Stimulated activated naive CD8-positive, alpha-beta T cell treated with anti-CD3 and anti-CD28 coated beads, Interleukin-15, Interleukin-2, amounts not matched to agents 100 ng/mL and 50 ng/mL, for 24 hours (primary cell): ENCODE measurements around the gene SRPK3.

Experiments
- H3K27ac Mint-ChIP-seq: one replicate; pipeline ENCODE4 v1.8.0; 2021; ENCODE audit warnings: mild to moderate bottlenecking, mixed read lengths
- H3K27me3 Mint-ChIP-seq: one replicate; pipeline ENCODE4 v1.8.0; 2021; ENCODE audit warnings: mixed read lengths
- H3K36me3 Mint-ChIP-seq: one replicate; pipeline ENCODE4 v1.8.0; 2021; ENCODE audit warnings: low read depth, mixed read lengths
- H3K4me1 Mint-ChIP-seq: one replicate; pipeline ENCODE4 v1.8.0; 2021; ENCODE audit warnings: low read depth, mixed read lengths
- H3K4me3 Mint-ChIP-seq: one replicate; pipeline ENCODE4 v1.8.0; 2021; ENCODE audit warnings: mild to moderate bottlenecking, mixed read lengths
- H3K9me3 Mint-ChIP-seq: one replicate; pipeline ENCODE4 v1.8.0; 2021; ENCODE audit warnings: mixed read lengths

SRPK3 gene

DNA sequence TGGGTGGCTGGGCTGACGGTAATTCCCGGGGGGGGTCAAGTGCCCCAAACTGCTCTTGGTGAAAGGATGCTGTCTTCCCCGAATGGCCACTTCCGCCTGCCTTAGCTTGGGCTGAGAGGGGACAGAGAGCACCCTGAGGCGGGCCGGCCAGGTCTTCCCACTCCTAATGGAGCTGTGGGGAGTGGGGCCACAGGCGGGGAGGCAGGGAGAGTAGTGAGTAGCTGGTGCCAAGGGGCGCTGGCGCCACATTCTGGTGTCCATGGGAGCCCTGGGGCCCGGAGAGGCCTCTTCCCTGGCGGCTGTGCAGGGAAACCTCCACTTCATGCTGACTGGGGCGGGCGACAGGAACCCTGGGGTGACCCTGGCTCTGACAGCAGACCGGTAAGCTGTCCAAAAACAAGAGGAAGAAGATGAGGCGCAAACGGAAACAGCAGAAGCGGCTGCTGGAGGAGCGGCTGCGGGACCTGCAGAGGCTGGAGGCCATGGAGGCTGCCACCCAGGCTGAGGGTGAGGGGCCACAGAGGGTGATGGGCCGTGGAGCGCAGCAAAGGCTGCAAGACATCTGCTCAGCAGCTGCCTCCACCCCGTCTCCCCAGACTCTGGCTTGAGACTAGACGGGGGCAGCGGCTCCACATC is 2.7 kb downstream of the SRPK3 start:
- Mint-ChIP-seq H3K36me3 (peaks cover 6% of the 10 kb centered on the region), H3K27ac (no peak overlapping the region), H3K9me3 (no peaks in the 10 kb centered on the region), H3K4me3 (no peak overlapping the region), H3K4me1 (peaks cover 5% of the 10 kb centered on the region), H3K27me3 (no peaks in the 10 kb centered on the region)

GRCh38 chrX:153784325-153784967 is 3.6 kb downstream of the SRPK3 start:
- H3K9me3 Mint-ChIP-seq: no peaks in the 10 kb centered on the region

GRCh38 chrX:153786669-153787068 is 5.8 kb downstream of the SRPK3 start:
- Mint-ChIP-seq H3K27me3 (no peaks in the 10 kb centered on the region), H3K36me3 (peaks cover 6% of the 10 kb centered on the region), H3K4me1 (no peaks in the 10 kb centered on the region), H3K27ac (no peak overlapping the region), H3K9me3 (no peaks in the 10 kb centered on the region), H3K4me3 (no peak overlapping the region)

More at GRCh38 chrX:153784325-153784967, 3.6 kb downstream of the SRPK3 start:
- Mint-ChIP-seq H3K27ac (no peak overlapping the region), H3K4me1 (peaks cover 5% of the 10 kb centered on the region), H3K4me3 (no peak overlapping the region), H3K27me3 (no peaks in the 10 kb centered on the region), H3K36me3 (peaks cover 6% of the 10 kb centered on the region)

DNA sequence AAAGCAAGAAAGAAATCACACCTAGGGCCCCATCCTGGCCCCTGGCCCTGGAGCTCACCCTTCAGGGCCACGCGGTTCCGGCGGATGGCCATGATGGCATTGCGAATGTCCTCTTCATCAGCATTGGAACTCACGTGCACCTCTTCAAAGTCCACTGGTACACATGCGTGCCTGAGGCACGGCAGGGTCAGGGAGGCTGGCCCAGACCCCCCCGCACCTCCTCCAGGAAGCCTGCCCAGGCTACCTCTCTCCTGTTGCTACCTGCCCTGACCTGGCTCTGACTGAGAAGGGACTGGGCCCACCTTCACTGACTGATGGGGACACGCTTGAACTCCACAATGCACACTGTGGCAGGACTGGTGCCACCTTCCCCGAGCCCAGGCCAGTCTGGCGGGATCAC is 8.8 kb downstream of the SRPK3 start:
- Mint-ChIP-seq H3K4me3 (no peak overlapping the region), H3K4me1 (peaks cover 6% of the 10 kb centered on the region), H3K27ac (no peak overlapping the region), H3K36me3 (peaks cover 6% of the 10 kb centered on the region), H3K9me3 (no peaks in the 10 kb centered on the region), H3K27me3 (no peaks in the 10 kb centered on the region)

GRCh38 chrX:153791104-153791852 is 10.4 kb downstream of the SRPK3 start:
- H3K27me3 Mint-ChIP-seq: no peaks in the 10 kb centered on the region
- H3K36me3 Mint-ChIP-seq: peaks cover 8% of the 10 kb centered on the region
- H3K9me3 Mint-ChIP-seq: no peaks in the 10 kb centered on the region
- no peak overlapping the region for H3K4me3 Mint-ChIP-seq
- no peak overlapping the region for H3K27ac Mint-ChIP-seq
- peaks cover 13% of the 10 kb centered on the region for H3K4me1 Mint-ChIP-seq

DNA sequence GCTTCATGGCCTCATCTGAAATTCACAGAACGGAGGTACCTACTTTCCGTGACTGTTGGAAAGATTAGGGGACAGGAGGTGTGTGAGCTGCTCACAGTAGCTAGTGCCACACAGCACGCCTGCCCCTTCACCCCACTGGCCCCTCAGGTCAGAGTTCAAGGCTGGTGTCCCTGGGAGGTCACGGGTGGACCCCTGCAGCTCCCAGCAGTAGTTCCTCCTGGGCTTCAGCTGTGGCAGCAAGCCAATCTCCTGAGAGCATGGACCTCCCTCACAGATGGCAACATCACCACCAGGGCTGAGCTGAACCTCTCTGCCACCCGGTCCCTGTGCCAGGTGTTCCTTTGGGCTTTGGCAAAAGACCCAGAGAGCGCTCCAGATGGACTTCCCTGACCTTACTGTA is 11.5 kb downstream of the SRPK3 start:
- Mint-ChIP-seq H3K27ac (no peak overlapping the region), H3K4me1 (peaks cover 22% of the 10 kb centered on the region), H3K9me3 (no peaks in the 10 kb centered on the region), H3K4me3 (peak overlapping the region; percentile 93), H3K36me3 (peaks cover 7% of the 10 kb centered on the region), H3K27me3 (no peaks in the 10 kb centered on the region)

- no peaks in the 10 kb centered on the region for H3K27me3 Mint-ChIP-seq
- no peaks in the 10 kb centered on the region for H3K9me3 Mint-ChIP-seq
- H3K36me3 Mint-ChIP-seq: peaks cover 11% of the 10 kb centered on the region
- H3K4me1 Mint-ChIP-seq: peaks cover 22% of the 10 kb centered on the region
- peak overlapping the region; percentile 93 for H3K27ac Mint-ChIP-seq
- peak overlapping the region; percentile 93 for H3K4me3 Mint-ChIP-seq
These were observed 12.4 kb downstream of the SRPK3 start for GRCh38 chrX:153793291-153793690.

GRCh38 chrX:153794018-153794896 is 13.4 kb downstream of the SRPK3 start, which contains the start of the genes IDH3G and SSR4:
Gene IDH3G, minus strand, starts transcription at chrX:153794375. Its CDS starts 49 bp downstream, at chrX:153794326.
Gene SSR4, plus strand, starts transcription at chrX:153794668. Its CDS starts 20 bp downstream, at chrX:153794688.
- Mint-ChIP-seq H3K4me3 (peak within 1 kb of the TSS; percentile 93), H3K4me1 (peaks cover 22% of the 10 kb centered on the region), H3K27ac (peak within 1 kb of the TSS; percentile 95)

GRCh38 chrX:153794897-153795816 is 14.3 kb downstream of the SRPK3 start:
- Mint-ChIP-seq H3K27me3 (no peaks in the 10 kb centered on the region), H3K9me3 (no peaks in the 10 kb centered on the region), H3K27ac (peak overlapping the region; percentile 95), H3K36me3 (peaks cover 11% of the 10 kb centered on the region), H3K4me1 (peaks cover 22% of the 10 kb centered on the region), H3K4me3 (peak overlapping the region; percentile 93)

More at GRCh38 chrX:153794018-153794896, 13.4 kb downstream of the SRPK3 start, which contains the start of the genes IDH3G and SSR4:
- peaks cover 11% of the 10 kb centered on the region for H3K36me3 Mint-ChIP-seq
- H3K27me3 Mint-ChIP-seq: no peaks in the 10 kb centered on the region
- H3K9me3 Mint-ChIP-seq: no peaks in the 10 kb centered on the region

GRCh38 chrX:153797415-153798015 is 16.7 kb downstream of the SRPK3 start:
- H3K36me3 Mint-ChIP-seq: peaks cover 11% of the 10 kb centered on the region
- H3K4me3 Mint-ChIP-seq: no peak overlapping the region
- no peak overlapping the region for H3K27ac Mint-ChIP-seq
- H3K9me3 Mint-ChIP-seq: no peaks in the 10 kb centered on the region
- H3K4me1 Mint-ChIP-seq: peaks cover 21% of the 10 kb centered on the region
- H3K27me3 Mint-ChIP-seq: no peaks in the 10 kb centered on the region

DNA sequence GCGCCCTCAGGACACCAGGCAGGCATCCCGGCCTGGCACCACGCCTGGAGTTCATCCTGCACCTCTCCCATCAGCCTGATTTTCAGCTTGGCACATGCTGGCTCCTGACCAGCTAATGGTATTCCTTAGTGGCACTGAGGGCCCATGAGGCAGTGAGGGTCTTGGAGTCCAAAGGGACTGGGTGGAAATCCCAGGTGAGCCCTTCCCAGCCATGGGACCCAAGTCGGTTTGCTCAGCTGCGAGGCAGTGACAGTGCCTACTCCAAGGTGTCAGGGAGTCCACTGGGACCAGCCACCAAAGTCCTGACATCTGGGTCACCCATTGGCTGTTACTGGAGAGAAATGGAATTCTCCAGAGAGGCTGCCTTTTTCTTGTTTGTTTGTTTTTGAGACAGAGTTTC is 18.5 kb downstream of the SRPK3 start:
- H3K4me1 Mint-ChIP-seq: peaks cover 16% of the 10 kb centered on the region
- no peak overlapping the region for H3K27ac Mint-ChIP-seq
- no peaks in the 10 kb centered on the region for H3K9me3 Mint-ChIP-seq
- H3K27me3 Mint-ChIP-seq: no peaks in the 10 kb centered on the region
- no peak overlapping the region for H3K4me3 Mint-ChIP-seq
- H3K36me3 Mint-ChIP-seq: peaks cover 11% of the 10 kb centered on the region

GRCh38 chrX:153800177-153800722 is 19.4 kb downstream of the SRPK3 start:
- no peak overlapping the region for H3K27ac Mint-ChIP-seq
- H3K27me3 Mint-ChIP-seq: no peaks in the 10 kb centered on the region
- H3K9me3 Mint-ChIP-seq: no peaks in the 10 kb centered on the region
- no peak overlapping the region for H3K4me3 Mint-ChIP-seq
- peaks cover 16% of the 10 kb centered on the region for H3K4me1 Mint-ChIP-seq
- peaks cover 11% of the 10 kb centered on the region for H3K36me3 Mint-ChIP-seq

GRCh38 chrX:153800746-153801145 is 19.9 kb downstream of the SRPK3 start:
- H3K27ac Mint-ChIP-seq: no peak overlapping the region
- H3K4me1 Mint-ChIP-seq: peaks cover 15% of the 10 kb centered on the region
- H3K27me3 Mint-ChIP-seq: no peaks in the 10 kb centered on the region
- no peak overlapping the region for H3K4me3 Mint-ChIP-seq
- H3K36me3 Mint-ChIP-seq: peaks cover 11% of the 10 kb centered on the region
- no peaks in the 10 kb centered on the region for H3K9me3 Mint-ChIP-seq
